Activated naive CD8-positive, alpha-beta T cell treated with anti-CD3 and anti-CD28 coated beads, Interleukin-2, amount 50 U/mL, for 24 hours (primary cell): ENCODE measurements around the gene MATR3.

ENCODE experiments used
- ATAC-seq: fragments of 150-1000 bp; cut with Tn5 transposase; one replicate; pipeline ENCODE4 v1.10.0; 2021
- DNase-seq: peaks from one replicate; pipeline ENCODE4 v3.0.0; 2021
- H3K27ac Mint-ChIP-seq: one replicate; pipeline ENCODE4 v1.8.0; 2021; ENCODE audit warnings: mild to moderate bottlenecking, mixed read lengths
- H3K27me3 Mint-ChIP-seq: one replicate; pipeline ENCODE4 v1.8.0; 2021; ENCODE audit warnings: mixed read lengths
- H3K36me3 Mint-ChIP-seq: one replicate; pipeline ENCODE4 v1.8.0; 2021; ENCODE audit warnings: low read depth, mixed read lengths
- H3K4me1 Mint-ChIP-seq: one replicate; pipeline ENCODE4 v1.8.0; 2021; ENCODE audit warnings: mixed read lengths
- H3K4me3 Mint-ChIP-seq: one replicate; pipeline ENCODE4 v1.8.0; 2021; ENCODE audit warnings: mild to moderate bottlenecking, moderate library complexity, mixed read lengths
- H3K9me3 Mint-ChIP-seq: one replicate; pipeline ENCODE4 v1.8.0; 2021; ENCODE audit warnings: mixed read lengths

MATR3 gene

GRCh38 chr5:139293507-139294373 lies at the start of gene MATR3:
TSS of gene MATR3 (plus strand) at chr5:139293740. CDS start at chr5:139307416, 13,676 bp downstream.
- peaks cover 38% of the 10 kb centered on the region for H3K36me3 Mint-ChIP-seq
- no peaks in the 10 kb centered on the region for H3K27me3 Mint-ChIP-seq
- H3K27ac Mint-ChIP-seq = peak within 1 kb of the TSS; percentile 96
- no peaks in the 10 kb centered on the region for H3K9me3 Mint-ChIP-seq
- DNase-seq (peak; percentile 95), ATAC-seq (peak; percentile 81)
- H3K4me1 Mint-ChIP-seq = peaks cover 42% of the 10 kb centered on the region
- H3K4me3 Mint-ChIP-seq = peak within 1 kb of the TSS; percentile 96

- DNase-seq = no peak
- Mint-ChIP-seq H3K27me3 (peaks cover 1% of the 10 kb centered on the region), H3K4me1 (peaks cover 20% of the 10 kb centered on the region), H3K36me3 (no peaks in the 10 kb centered on the region), H3K27ac (peak overlapping the region; percentile 92), H3K9me3 (no peaks in the 10 kb centered on the region), H3K4me3 (peak overlapping the region; percentile 41)
- ATAC-seq = peak; percentile 38
These were observed 47.8 kb upstream of the MATR3 start for GRCh38 chr5:139245637-139246339.

DNA sequence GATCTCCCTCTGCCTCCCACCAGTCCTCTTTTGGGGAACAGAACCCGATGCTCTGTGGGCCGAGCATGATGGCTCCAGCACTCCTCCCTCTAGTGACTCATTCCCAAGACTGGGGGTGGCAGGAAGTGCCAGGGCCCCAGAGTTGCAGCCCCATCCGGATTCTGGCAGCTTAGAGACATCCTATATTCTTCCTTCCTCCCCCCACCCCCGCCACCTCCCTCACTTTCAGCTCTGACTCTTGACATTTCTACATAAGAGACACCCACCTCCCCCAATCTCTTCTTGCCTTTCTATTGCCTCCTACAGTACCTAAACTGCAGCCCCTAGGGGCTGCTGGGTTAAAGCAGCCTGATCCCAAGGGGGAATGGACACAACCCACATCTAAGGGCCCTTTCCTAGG lies 47.1 kb upstream of the MATR3 start:
- Mint-ChIP-seq H3K9me3 (no peaks in the 10 kb centered on the region), H3K4me1 (peaks cover 24% of the 10 kb centered on the region), H3K36me3 (no peaks in the 10 kb centered on the region), H3K4me3 (peak overlapping the region; percentile 41), H3K27ac (peak overlapping the region; percentile 92), H3K27me3 (peaks cover 1% of the 10 kb centered on the region)
- peak; percentile 99 for ATAC-seq
- peak; percentile 67 for DNase-seq

GRCh38 chr5:139248826-139249453 lies 44.6 kb upstream of the MATR3 start:
- Mint-ChIP-seq H3K27ac (no peak overlapping the region), H3K4me3 (no peak overlapping the region), H3K36me3 (no peaks in the 10 kb centered on the region), H3K4me1 (peaks cover 24% of the 10 kb centered on the region), H3K9me3 (no peaks in the 10 kb centered on the region), H3K27me3 (peaks cover 1% of the 10 kb centered on the region)
- ATAC-seq (no peak), DNase-seq (no peak)

DNA sequence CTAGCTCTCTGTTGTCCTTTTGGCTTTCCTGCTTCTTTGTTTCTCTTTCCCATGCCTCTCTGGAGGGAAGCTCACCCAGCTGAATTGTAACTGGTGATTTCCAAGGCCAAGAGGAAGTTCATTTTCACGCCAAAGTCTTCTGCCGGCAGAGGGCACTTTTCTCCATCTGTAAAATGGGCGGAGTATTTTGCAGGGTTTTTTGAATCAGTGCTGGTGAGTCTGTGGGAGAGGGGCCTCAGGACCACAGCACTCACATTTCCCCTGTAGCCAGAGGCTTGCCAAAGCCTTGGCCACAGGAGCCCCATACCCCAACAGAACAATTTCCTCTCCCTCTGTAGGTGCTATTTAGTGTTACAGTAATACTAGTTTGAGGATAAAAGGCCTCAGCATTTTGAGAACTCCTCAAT lies 42.3 kb upstream of the MATR3 start:
- peak; percentile 55 for ATAC-seq
- H3K4me3 Mint-ChIP-seq = no peak overlapping the region
- peak; percentile 40 for DNase-seq
- H3K9me3 Mint-ChIP-seq = no peaks in the 10 kb centered on the region
- H3K27ac Mint-ChIP-seq = no peak overlapping the region
- H3K27me3 Mint-ChIP-seq = peaks cover under 1% of the 10 kb centered on the region
- H3K4me1 Mint-ChIP-seq = peaks cover 15% of the 10 kb centered on the region
- H3K36me3 Mint-ChIP-seq = no peaks in the 10 kb centered on the region

GRCh38 chr5:139251695-139252288 lies 41.7 kb upstream of the MATR3 start:
- ATAC-seq (no peak), DNase-seq (no peak)
- Mint-ChIP-seq H3K27ac (no peak overlapping the region), H3K4me1 (peaks cover 10% of the 10 kb centered on the region), H3K27me3 (no peaks in the 10 kb centered on the region), H3K4me3 (no peak overlapping the region), H3K36me3 (no peaks in the 10 kb centered on the region), H3K9me3 (no peaks in the 10 kb centered on the region)

- Mint-ChIP-seq H3K27me3 (no peaks in the 10 kb centered on the region), H3K4me1 (peaks cover 4% of the 10 kb centered on the region), H3K9me3 (no peaks in the 10 kb centered on the region), H3K27ac (no peak overlapping the region), H3K4me3 (no peak overlapping the region), H3K36me3 (no peaks in the 10 kb centered on the region)
- no peak for DNase-seq
- no peak for ATAC-seq
These were observed 40.4 kb upstream of the MATR3 start for GRCh38 chr5:139253115-139253514.

DNA sequence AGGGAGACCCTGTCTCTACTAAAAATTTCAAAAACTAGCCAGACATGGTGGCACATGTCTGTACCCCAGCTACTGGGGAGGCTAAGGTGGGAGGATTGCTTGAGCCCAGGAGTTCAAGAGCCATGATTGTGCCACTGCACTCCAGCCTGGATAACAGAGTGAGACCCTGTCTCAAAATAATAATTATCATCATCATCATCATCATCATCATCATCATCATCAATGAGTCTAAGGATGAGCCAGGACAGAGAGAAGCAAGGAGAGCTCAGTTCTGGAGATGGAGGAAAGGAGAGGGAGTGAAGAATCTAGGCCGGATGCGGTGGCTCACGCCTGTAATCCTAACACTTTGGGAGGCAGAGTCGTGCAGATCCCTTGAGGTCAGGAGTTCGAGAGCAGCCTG lies 36.7 kb upstream of the MATR3 start:
- H3K9me3 Mint-ChIP-seq = no peaks in the 10 kb centered on the region
- no peak overlapping the region for H3K4me3 Mint-ChIP-seq
- no peaks in the 10 kb centered on the region for H3K36me3 Mint-ChIP-seq
- H3K27ac Mint-ChIP-seq = no peak overlapping the region
- no peak for ATAC-seq
- peaks cover 1% of the 10 kb centered on the region for H3K27me3 Mint-ChIP-seq
- no peak for DNase-seq
- H3K4me1 Mint-ChIP-seq = peaks cover 3% of the 10 kb centered on the region

- Mint-ChIP-seq H3K4me1 (peaks cover 16% of the 10 kb centered on the region), H3K36me3 (no peaks in the 10 kb centered on the region), H3K27me3 (peaks cover 5% of the 10 kb centered on the region), H3K4me3 (no peak overlapping the region), H3K27ac (peak overlapping the region; percentile 20), H3K9me3 (no peaks in the 10 kb centered on the region)
- ATAC-seq (no peak), DNase-seq (no peak)
These were observed 31.3 kb upstream of the MATR3 start for GRCh38 chr5:139262059-139262741.

DNA sequence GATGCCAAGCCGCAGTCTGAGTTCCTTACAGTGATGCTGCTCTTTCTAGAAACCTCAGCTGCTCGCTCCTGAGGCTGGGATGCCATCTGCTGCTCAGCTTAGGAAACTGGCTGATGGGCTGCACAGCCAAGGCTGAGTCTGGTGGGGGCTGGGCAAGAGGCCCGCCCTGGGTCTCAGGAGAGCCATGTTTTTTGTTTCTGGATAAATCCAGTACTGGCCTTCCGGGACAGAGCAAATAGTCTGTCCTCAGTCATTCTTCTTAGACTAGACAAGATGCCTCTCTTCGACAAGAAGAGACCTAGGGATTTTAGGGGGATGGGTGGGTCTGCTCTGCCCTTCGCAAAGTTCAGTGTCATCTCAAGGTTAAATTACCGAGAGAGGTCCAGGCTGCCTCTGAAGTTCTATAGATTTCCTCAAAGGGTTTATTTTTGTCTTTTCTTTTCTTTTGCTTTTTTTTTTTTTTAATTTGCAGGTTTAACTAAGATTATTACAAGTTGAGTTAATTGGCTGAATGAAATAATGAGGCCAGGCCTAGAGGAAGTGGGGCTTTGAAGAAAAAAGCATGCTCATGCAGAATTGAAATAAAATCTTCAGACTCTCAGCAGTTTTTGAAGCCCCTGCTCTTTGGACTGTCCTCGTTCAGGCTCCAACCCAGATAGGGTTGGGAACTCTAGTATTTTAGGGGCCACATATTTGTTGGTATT lies 30.6 kb upstream of the MATR3 start:
- Mint-ChIP-seq H3K4me1 (peaks cover 16% of the 10 kb centered on the region), H3K36me3 (no peaks in the 10 kb centered on the region), H3K27me3 (peaks cover 5% of the 10 kb centered on the region), H3K27ac (peak overlapping the region; percentile 20), H3K4me3 (no peak overlapping the region), H3K9me3 (no peaks in the 10 kb centered on the region)
- DNase-seq = peak; percentile 73
- peak; percentile 100 for ATAC-seq

GRCh38 chr5:139263536-139263935 lies 30.0 kb upstream of the MATR3 start:
- Mint-ChIP-seq H3K4me1 (peaks cover 18% of the 10 kb centered on the region), H3K9me3 (no peaks in the 10 kb centered on the region), H3K27ac (no peak overlapping the region), H3K36me3 (no peaks in the 10 kb centered on the region), H3K4me3 (no peak overlapping the region), H3K27me3 (peaks cover 5% of the 10 kb centered on the region)
- no peak for ATAC-seq
- no peak for DNase-seq

DNA sequence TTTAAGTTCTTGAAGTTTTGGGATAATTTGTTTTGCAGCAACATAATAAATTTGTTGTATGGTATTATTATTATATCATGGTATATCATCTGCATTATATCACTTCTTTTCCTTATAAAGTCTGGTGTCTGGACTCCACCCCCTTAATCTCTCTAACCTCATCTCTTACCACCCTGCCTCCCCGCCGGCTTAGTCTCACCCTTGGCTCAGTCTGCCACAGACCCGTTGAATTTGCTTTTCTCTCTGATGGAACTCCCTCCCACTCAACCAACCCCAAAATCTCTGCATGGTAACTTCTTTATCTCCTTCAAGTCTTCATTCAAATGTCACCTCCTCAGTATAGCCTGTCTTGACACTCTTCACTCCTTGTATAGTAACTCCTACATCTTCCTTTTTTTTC lies 29.6 kb upstream of the MATR3 start:
- Mint-ChIP-seq H3K9me3 (no peaks in the 10 kb centered on the region), H3K27ac (no peak overlapping the region), H3K4me3 (no peak overlapping the region), H3K4me1 (peaks cover 22% of the 10 kb centered on the region), H3K36me3 (no peaks in the 10 kb centered on the region), H3K27me3 (peaks cover 5% of the 10 kb centered on the region)
- DNase-seq (no peak), ATAC-seq (no peak)

- Mint-ChIP-seq H3K27ac (no peak overlapping the region), H3K4me3 (no peak overlapping the region), H3K9me3 (no peaks in the 10 kb centered on the region), H3K4me1 (peaks cover 24% of the 10 kb centered on the region), H3K27me3 (peaks cover 5% of the 10 kb centered on the region), H3K36me3 (no peaks in the 10 kb centered on the region)
- ATAC-seq (no peak), DNase-seq (no peak)
These were observed 28.5 kb upstream of the MATR3 start for GRCh38 chr5:139265001-139265400.
